ENCODE measurements around the gene NFATC2. TPM values are rescaled to one million over a fixed set of nuclear protein-coding genes. Genes with fewer than 3 reads are reported as not detected.

The NFATC2 gene
- polyA plus RNA-seq, 1 of the 3 experiments (the other 2 are of a cell fraction), result 0.36 TPM

DNA sequence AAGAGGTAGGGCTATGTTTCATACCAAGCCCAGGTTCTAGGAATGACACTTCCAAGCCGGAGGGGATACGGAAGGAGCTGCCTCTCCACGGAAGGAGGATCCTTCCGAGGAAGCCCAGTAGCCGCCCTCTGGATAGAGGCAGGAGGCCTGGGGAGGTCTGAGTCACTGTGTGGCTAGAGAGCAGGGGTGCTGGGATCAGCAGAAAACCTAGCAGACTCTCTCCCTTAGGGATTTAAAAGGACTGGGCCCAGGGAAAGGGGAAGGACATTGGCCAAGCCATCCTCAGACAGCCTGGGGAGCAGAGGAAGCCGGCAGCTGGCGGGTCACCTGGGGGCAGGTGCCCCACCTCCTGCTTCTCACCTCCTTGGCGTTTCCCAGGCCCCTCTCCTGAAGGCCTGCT, 36.6 kb upstream of the NFATC2 start:
- TF ChIP-seq ELF1 (IDR thresholded peaks at IDR 0.05) (no peak), NFIC (IDR thresholded peaks at IDR 0.05; ENCODE audit: borderline replicate concordance) (no peak), FOSL2 (IDR thresholded peaks at IDR 0.05; ENCODE audit: borderline replicate concordance, low read depth) (no peak)
- TF ChIP-seq, protein P1, sequence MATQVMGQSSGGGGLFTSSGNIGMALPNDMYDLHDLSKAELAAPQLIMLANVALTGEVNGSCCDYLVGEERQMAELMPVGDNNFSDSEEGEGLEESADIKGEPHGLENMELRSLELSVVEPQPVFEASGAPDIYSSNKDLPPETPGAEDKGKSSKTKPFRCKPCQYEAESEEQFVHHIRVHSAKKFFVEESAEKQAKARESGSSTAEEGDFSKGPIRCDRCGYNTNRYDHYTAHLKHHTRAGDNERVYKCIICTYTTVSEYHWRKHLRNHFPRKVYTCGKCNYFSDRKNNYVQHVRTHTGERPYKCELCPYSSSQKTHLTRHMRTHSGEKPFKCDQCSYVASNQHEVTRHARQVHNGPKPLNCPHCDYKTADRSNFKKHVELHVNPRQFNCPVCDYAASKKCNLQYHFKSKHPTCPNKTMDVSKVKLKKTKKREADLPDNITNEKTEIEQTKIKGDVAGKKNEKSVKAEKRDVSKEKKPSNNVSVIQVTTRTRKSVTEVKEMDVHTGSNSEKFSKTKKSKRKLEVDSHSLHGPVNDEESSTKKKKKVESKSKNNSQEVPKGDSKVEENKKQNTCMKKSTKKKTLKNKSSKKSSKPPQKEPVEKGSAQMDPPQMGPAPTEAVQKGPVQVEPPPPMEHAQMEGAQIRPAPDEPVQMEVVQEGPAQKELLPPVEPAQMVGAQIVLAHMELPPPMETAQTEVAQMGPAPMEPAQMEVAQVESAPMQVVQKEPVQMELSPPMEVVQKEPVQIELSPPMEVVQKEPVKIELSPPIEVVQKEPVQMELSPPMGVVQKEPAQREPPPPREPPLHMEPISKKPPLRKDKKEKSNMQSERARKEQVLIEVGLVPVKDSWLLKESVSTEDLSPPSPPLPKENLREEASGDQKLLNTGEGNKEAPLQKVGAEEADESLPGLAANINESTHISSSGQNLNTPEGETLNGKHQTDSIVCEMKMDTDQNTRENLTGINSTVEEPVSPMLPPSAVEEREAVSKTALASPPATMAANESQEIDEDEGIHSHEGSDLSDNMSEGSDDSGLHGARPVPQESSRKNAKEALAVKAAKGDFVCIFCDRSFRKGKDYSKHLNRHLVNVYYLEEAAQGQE (IDR thresholded peaks at IDR 0.05; ENCODE audit: low read depth, low read length), result no peak
- TF ChIP-seq, protein P2, sequence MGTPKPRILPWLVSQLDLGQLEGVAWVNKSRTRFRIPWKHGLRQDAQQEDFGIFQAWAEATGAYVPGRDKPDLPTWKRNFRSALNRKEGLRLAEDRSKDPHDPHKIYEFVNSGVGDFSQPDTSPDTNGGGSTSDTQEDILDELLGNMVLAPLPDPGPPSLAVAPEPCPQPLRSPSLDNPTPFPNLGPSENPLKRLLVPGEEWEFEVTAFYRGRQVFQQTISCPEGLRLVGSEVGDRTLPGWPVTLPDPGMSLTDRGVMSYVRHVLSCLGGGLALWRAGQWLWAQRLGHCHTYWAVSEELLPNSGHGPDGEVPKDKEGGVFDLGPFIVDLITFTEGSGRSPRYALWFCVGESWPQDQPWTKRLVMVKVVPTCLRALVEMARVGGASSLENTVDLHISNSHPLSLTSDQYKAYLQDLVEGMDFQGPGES (IDR thresholded peaks at IDR 0.05; ENCODE audit: low read depth, low read length), result no peak
- no peaks in the 10 kb centered on the region for H3K79me2 ChIP-seq (ENCODE audit: insufficient read depth)
- no peaks in the 10 kb centered on the region for H4K20me1 ChIP-seq (ENCODE audit: insufficient read depth)
- no peaks in the 10 kb centered on the region for H3K36me3 ChIP-seq (replicated peaks in 1 of 2; ENCODE audit: control insufficient read depth in 1 of 2, insufficient read depth in 2 of 2, low read length in 1 of 2)
- H3K4me3 ChIP-seq (ENCODE audit: low read depth in 2 of 2, low read length in 1 of 2), result no peak overlapping the region
- WGBS (ENCODE audit: low lambda C conversion rate), result 69% methylated on average over 8 of the region's 8 CpGs
- DNase-seq, result no peak
- CTCF ChIA-PET, result interaction anchor here (1.1 kb wide), 1 partner anchor 15 kb away, joined by 4 read pairs; no protein-coding TSS in a partner anchor
- no peaks in the 10 kb centered on the region for H3K9me3 ChIP-seq
- H3F3A ChIP-seq (replicated peaks; ENCODE audit: insufficient read depth), result no peaks in the 10 kb centered on the region
- no peaks in the 10 kb centered on the region for H3K27me3 ChIP-seq (ENCODE audit: insufficient read depth)
- H3K9me2 ChIP-seq, result no peaks in the 10 kb centered on the region
- H2AFZ ChIP-seq (ENCODE audit: low read depth), result 0 out of 2 replicates have a peak overlapping the region, but pooled peaks have one; percentile 6
- H3K4me1 ChIP-seq (ENCODE audit: control insufficient read depth in 1 of 2, insufficient read depth in 2 of 2, low read depth in 1 of 2, low read length in 1 of 2), result no peaks in the 10 kb centered on the region
- H3K27ac ChIP-seq (ENCODE audit: low read depth in 2 of 2, low read length in 1 of 2), result peak overlapping the region in 1 of 2 experiments; percentile 33; a peak in 1 of 4 replicates
- H3K4me2 ChIP-seq, result no peak overlapping the region
- POLR2A ChIA-PET, result no interaction called here
- H3K9ac ChIP-seq, result no peak overlapping the region

DNA sequence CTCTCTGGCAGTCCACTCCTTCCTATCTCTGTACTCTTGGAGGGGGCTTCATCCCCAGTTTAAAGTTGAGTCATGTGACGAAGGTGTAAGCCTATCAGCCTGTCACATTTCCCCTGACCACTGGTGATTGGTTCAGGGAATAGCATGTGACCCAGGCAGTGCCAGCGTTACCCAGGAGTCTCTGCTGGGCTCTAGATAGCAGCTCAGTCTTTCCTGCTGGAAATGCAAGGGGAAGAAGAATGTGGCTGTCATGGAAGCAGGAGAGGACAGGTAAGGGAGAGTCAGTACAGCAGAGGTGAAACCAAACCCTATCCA, 35.6 kb upstream of the NFATC2 start:
- CTCF ChIA-PET, result no interaction called here
- no peaks in the 10 kb centered on the region for H3K27me3 ChIP-seq (ENCODE audit: insufficient read depth)
- no peak for DNase-seq
- H2AFZ ChIP-seq (ENCODE audit: low read depth), result no peak overlapping the region
- WGBS (ENCODE audit: low lambda C conversion rate), result 88% methylated on average over 2 of the region's 2 CpGs
- H3K9ac ChIP-seq, result no peak overlapping the region
- no peaks in the 10 kb centered on the region for H3K79me2 ChIP-seq (ENCODE audit: insufficient read depth)
- POLR2A ChIA-PET, result no interaction called here
- no peak overlapping the region for H3K27ac ChIP-seq (ENCODE audit: low read depth in 2 of 2, low read length in 1 of 2)
- no peaks in the 10 kb centered on the region for H3K4me1 ChIP-seq (ENCODE audit: control insufficient read depth in 1 of 2, insufficient read depth in 2 of 2, low read depth in 1 of 2, low read length in 1 of 2)
- H4K20me1 ChIP-seq (ENCODE audit: insufficient read depth), result no peaks in the 10 kb centered on the region
- no peak overlapping the region for H3K4me2 ChIP-seq
- H3K9me2 ChIP-seq, result no peaks in the 10 kb centered on the region
- no peaks in the 10 kb centered on the region for H3F3A ChIP-seq (replicated peaks; ENCODE audit: insufficient read depth)
- H3K9me3 ChIP-seq, result no peaks in the 10 kb centered on the region
- H3K4me3 ChIP-seq (ENCODE audit: low read depth in 2 of 2, low read length in 1 of 2), result no peak overlapping the region
- H3K36me3 ChIP-seq (replicated peaks in 1 of 2; ENCODE audit: control insufficient read depth in 1 of 2, insufficient read depth in 2 of 2, low read length in 1 of 2), result no peaks in the 10 kb centered on the region
- TF ChIP-seq YY1 (IDR thresholded peaks at IDR 0.05; ENCODE audit: low read depth) (no peak), POLR2AphosphoS5 (IDR thresholded peaks at IDR 0.05; ENCODE audit: low read depth, low read length) (no peak), RFX5 (IDR thresholded peaks at IDR 0.05; ENCODE audit: low read length) (no peak), GABPA (IDR thresholded peaks at IDR 0.05; ENCODE audit: low read depth) (no peak), SMC3 (IDR thresholded peaks at IDR 0.05; ENCODE audit: low read depth, low read length) (no peak), EZH2phosphoT487 (IDR thresholded peaks at IDR 0.05; ENCODE audit: borderline replicate concordance, low read depth) (no peak)
- TF ChIP-seq, protein P3, sequence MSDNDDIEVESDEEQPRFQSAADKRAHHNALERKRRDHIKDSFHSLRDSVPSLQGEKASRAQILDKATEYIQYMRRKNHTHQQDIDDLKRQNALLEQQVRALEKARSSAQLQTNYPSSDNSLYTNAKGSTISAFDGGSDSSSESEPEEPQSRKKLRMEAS (IDR thresholded peaks at IDR 0.05; ENCODE audit: low read depth), result no peak
- TF ChIP-seq, protein P4, sequence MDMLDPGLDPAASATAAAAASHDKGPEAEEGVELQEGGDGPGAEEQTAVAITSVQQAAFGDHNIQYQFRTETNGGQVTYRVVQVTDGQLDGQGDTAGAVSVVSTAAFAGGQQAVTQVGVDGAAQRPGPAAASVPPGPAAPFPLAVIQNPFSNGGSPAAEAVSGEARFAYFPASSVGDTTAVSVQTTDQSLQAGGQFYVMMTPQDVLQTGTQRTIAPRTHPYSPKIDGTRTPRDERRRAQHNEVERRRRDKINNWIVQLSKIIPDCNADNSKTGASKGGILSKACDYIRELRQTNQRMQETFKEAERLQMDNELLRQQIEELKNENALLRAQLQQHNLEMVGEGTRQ (IDR thresholded peaks at IDR 0.05; ENCODE audit: borderline replicate concordance, low read depth, low read length), result no peak
- TF ChIP-seq, protein P5, sequence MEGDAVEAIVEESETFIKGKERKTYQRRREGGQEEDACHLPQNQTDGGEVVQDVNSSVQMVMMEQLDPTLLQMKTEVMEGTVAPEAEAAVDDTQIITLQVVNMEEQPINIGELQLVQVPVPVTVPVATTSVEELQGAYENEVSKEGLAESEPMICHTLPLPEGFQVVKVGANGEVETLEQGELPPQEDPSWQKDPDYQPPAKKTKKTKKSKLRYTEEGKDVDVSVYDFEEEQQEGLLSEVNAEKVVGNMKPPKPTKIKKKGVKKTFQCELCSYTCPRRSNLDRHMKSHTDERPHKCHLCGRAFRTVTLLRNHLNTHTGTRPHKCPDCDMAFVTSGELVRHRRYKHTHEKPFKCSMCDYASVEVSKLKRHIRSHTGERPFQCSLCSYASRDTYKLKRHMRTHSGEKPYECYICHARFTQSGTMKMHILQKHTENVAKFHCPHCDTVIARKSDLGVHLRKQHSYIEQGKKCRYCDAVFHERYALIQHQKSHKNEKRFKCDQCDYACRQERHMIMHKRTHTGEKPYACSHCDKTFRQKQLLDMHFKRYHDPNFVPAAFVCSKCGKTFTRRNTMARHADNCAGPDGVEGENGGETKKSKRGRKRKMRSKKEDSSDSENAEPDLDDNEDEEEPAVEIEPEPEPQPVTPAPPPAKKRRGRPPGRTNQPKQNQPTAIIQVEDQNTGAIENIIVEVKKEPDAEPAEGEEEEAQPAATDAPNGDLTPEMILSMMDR (IDR thresholded peaks at IDR 0.05), result no peak
- TF ChIP-seq, protein P6, sequence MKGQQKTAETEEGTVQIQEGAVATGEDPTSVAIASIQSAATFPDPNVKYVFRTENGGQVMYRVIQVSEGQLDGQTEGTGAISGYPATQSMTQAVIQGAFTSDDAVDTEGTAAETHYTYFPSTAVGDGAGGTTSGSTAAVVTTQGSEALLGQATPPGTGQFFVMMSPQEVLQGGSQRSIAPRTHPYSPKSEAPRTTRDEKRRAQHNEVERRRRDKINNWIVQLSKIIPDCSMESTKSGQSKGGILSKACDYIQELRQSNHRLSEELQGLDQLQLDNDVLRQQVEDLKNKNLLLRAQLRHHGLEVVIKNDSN (IDR thresholded peaks at IDR 0.05; ENCODE audit: borderline replicate concordance, low read depth), result no peak; the same call in 1 of the 2 replicates
- TF ChIP-seq, protein P1 (IDR thresholded peaks at IDR 0.05; ENCODE audit: low read depth, low read length), result no peak
